Myocyte (in vitro differentiated cells): ENCODE measurements around the gene CTU1. TPM values are rescaled to one million over a fixed set of nuclear protein-coding genes. Genes with fewer than 3 reads are reported as not detected.

Experiments
- DNase-seq: peaks from one replicate; pipeline ENCODE4 v3.0.0-alpha.2; 2012; ENCODE audit warnings: low read depth
- total RNA-seq: library from RNA; depleted of rRNA; stranded (reverse); fragments of >200 nt; gene quantifications from 2 replicates; pipeline ENCODE4 v1.2.3, GENCODE V29; 2014

Gene CTU1
- total RNA-seq, 1 donor from 2014 or later = 16.2 TPM

- no peak for DNase-seq
These were observed 26.8 kb upstream of the CTU1 start for GRCh38 chr19:51135004-51135403.

- peak; percentile 58 for DNase-seq
These were observed 23.8 kb upstream of the CTU1 start for GRCh38 chr19:51131780-51132680.

- DNase-seq = no peak
These were observed 21.5 kb upstream of the CTU1 start for GRCh38 chr19:51129716-51130115.

GRCh38 chr19:51128227-51128626, 20.0 kb upstream of the CTU1 start:
- DNase-seq = no peak

- no peak for DNase-seq
These were observed 19.5 kb upstream of the CTU1 start for GRCh38 chr19:51127755-51128154.

GRCh38 chr19:51127032-51127431, 18.8 kb upstream of the CTU1 start:
- no peak for DNase-seq

GRCh38 chr19:51125421-51126075, 17.3 kb upstream of the CTU1 start:
- no peak for DNase-seq

GRCh38 chr19:51124729-51125128, 16.5 kb upstream of the CTU1 start, which contains the start of gene SIGLEC9:
SIGLEC9 (plus strand) TSS chr19:51124906; CDS start chr19:51124975, 69 bp downstream.
- DNase-seq = no peak

GRCh38 chr19:51124216-51124615, 16.0 kb upstream of the CTU1 start:
- no peak for DNase-seq

- DNase-seq = no peak
These were observed 15.6 kb upstream of the CTU1 start for GRCh38 chr19:51123802-51124201.

GRCh38 chr19:51123381-51123800, 15.2 kb upstream of the CTU1 start:
- no peak for DNase-seq

GRCh38 chr19:51122112-51122981, 14.1 kb upstream of the CTU1 start:
- DNase-seq = no peak

GRCh38 chr19:51121257-51121656, 13.0 kb upstream of the CTU1 start:
- no peak for DNase-seq

- DNase-seq = no peak
These were observed 12.0 kb upstream of the CTU1 start for GRCh38 chr19:51120160-51120559.

- no peak for DNase-seq
These were observed 11.4 kb upstream of the CTU1 start for GRCh38 chr19:51119611-51120010.

- DNase-seq = no peak
These were observed 10.9 kb upstream of the CTU1 start for GRCh38 chr19:51119101-51119500.

GRCh38 chr19:51116736-51117286, 8.6 kb upstream of the CTU1 start:
- DNase-seq = no peak

GRCh38 chr19:51114087-51114729, 6.0 kb upstream of the CTU1 start:
- DNase-seq = no peak

GRCh38 chr19:51111606-51112005, 3.4 kb upstream of the CTU1 start:
- DNase-seq = no peak

GRCh38 chr19:51110666-51110971, 2.4 kb upstream of the CTU1 start:
- DNase-seq = no peak

GRCh38 chr19:51108805-51109146, 567 bp upstream of the CTU1 start:
- no peak for DNase-seq
